ENCODE measurements around the gene MAB21L1.

GRCh38 chr13:35482527-35482926, 6.0 kb upstream of the MAB21L1 start:
- TF ChIP-seq CTCF (IDR thresholded peaks at IDR 0.05; ENCODE audit: low read length), result no peak
- no peak for TF ChIP-seq EZH2 (IDR thresholded peaks at IDR 0.05; ENCODE audit: borderline replicate concordance, low read length)

Data from OCI-LY1 (cell line).